BE2C (cell line): ENCODE results near the gene HDAC1. TPM values are rescaled to one million over a fixed set of nuclear protein-coding genes. Genes with fewer than 3 reads are reported as not detected.
A peak's percentile ranks its signal among the peaks of the same experiment; 100 is the strongest.

Experiments used
- DNase-seq: peaks from one replicate; pipeline ENCODE4 v3.0.0-alpha.2; 2020
- H3K27me3 ChIP-seq: fragments of 250-450 bp; sonication (Bioruptor Pico); 2 replicates; pipeline ENCODE4 v1.5.1; 2020; ENCODE audit warnings: mild to moderate bottlenecking
- H3K36me3 ChIP-seq: fragments of 250-450 bp; sonication (Bioruptor Pico); 2 replicates; pipeline ENCODE4 v1.5.1; 2020; ENCODE audit warnings: mild to moderate bottlenecking
- H3K4me1 ChIP-seq: fragments of 250-450 bp; sonication (Bioruptor Pico); 2 replicates; pipeline ENCODE4 v1.5.1; 2020
- H3K4me3 ChIP-seq: 2 replicates; pipeline ENCODE4 v1.5.1; 2011; ENCODE audit warnings: low read depth, low read length
- H3K9me3 ChIP-seq: fragments of 250-450 bp; sonication (Bioruptor Pico); 2 replicates; pipeline ENCODE4 v1.5.1; 2020
- polyA plus RNA-seq: library from polyadenylated mRNA; unstranded; fragments of >200 nt; gene quantifications from one replicate; pipeline ENCODE4 v1.2.1, GENCODE V29; 2012; ENCODE audit warnings: low read depth, missing spikeins; ENCODE audit not compliant: insufficient read length, insufficient read depth
- TF ChIP-seq, protein P1 (sequence below): IDR thresholded peaks from 2 replicates; pipeline ENCODE4 v1.5.1; 2012; ENCODE audit warnings: mild to moderate bottlenecking, low read depth, low read length

The HDAC1 gene
- 99.6 TPM for polyA plus RNA-seq

DNA sequence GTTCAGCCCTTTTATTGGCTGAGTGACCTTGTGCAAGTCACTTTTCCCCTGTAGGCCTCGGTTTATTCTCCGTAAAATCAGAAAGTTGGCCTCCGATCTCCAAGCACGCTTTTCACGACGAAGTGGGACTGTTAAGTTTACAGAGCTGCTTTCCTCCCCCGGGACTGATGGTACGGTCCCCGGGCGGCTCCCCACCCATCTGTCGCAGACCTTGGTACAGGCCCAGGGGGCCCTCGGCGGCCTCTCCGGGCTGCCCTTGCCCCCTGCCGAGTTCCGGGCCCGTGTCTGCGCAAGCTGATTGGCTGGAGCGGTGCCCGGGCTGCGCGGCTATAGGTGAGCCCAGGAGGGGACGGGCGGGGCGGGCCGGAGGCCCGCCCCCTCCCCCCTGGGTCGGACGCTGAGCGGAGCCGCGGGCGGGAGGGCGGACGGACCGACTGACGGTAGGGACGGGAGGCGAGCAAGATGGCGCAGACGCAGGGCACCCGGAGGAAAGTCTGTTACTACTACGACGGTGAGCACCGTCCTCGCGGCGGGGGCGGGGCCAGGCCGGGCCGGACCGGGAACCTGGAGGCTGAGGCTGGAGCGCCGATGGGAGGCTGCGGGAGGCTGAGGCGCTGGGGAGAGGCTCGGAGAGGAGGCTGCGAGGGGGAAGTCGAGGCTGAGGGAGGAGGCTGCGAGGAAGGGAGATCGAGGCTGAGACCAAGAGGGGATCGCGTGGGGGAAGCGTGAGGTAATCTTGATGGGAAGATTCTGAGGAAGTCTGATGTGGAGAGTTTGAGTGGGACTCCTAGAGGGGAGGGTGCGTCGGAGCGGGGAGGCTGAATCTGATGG is at the start of gene HDAC1:
TSS of gene HDAC1 (plus strand) at position 376 of the 831 bp plus-strand sequence. CDS start at position 463, 87 bp downstream.
- no peaks in the 10 kb centered on the region for H3K4me1 ChIP-seq
- no peaks in the 10 kb centered on the region for H3K36me3 ChIP-seq
- H3K27me3 ChIP-seq: no peaks in the 10 kb centered on the region
- peak; percentile 95 for DNase-seq
- TF ChIP-seq, protein P1, sequence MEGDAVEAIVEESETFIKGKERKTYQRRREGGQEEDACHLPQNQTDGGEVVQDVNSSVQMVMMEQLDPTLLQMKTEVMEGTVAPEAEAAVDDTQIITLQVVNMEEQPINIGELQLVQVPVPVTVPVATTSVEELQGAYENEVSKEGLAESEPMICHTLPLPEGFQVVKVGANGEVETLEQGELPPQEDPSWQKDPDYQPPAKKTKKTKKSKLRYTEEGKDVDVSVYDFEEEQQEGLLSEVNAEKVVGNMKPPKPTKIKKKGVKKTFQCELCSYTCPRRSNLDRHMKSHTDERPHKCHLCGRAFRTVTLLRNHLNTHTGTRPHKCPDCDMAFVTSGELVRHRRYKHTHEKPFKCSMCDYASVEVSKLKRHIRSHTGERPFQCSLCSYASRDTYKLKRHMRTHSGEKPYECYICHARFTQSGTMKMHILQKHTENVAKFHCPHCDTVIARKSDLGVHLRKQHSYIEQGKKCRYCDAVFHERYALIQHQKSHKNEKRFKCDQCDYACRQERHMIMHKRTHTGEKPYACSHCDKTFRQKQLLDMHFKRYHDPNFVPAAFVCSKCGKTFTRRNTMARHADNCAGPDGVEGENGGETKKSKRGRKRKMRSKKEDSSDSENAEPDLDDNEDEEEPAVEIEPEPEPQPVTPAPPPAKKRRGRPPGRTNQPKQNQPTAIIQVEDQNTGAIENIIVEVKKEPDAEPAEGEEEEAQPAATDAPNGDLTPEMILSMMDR: no peak
- no peaks in the 10 kb centered on the region for H3K9me3 ChIP-seq
- H3K4me3 ChIP-seq: peak within 1 kb of the TSS; percentile 81

DNA sequence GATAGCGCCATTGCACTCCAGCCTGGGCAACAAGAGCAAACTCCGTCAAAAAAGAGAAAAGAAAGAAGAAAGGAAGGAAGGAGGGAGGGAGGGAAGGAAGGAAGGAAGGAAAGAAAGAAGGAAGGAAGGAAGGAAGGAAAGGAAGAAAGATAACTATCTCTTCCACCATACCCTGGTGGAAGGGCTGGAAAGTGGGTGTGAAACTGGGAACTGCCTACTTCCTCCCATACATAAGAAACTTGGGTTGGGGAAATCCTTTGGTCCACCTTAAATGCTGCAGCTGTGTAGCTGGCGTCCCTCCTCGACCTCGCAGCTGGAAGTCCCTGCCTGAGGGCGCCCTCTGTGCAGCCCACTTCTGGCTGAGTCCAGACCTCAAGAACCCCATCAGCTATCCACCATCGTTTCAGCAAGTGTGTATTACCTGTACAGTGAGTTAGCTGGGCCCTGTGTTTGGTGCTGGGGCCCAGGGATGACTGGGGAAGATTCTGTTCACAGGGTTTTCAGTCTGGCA is 49.5 kb upstream of the HDAC1 start:
- H3K4me3 ChIP-seq: no peak overlapping the region
- TF ChIP-seq, protein P1: no peak
- DNase-seq: no peak

DNA sequence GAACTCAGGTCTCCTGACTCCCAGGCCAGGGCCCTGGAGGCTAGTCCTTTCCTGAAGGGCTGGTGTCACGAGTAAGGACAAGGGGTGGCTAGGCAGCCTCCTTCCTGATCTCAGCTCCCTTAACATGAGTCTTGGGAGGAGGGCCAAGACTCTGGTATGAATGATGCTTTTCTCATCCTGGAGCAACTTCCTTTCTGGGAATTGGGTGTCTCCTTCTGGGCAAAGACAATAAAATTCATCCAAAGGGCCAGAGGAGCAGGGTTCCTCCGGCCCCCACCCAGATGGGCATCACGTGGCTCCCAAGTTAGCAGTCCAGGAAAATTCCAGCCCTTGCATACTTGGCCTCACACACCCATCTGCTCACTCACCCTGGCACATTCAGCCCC is 45.0 kb upstream of the HDAC1 start, which contains the start of gene FAM167B:
TSS of gene FAM167B (plus strand) at position 335 of the 386 bp plus-strand sequence. CDS start 200 bp downstream, outside the sequence.
- H3K36me3 ChIP-seq: no peaks in the 10 kb centered on the region
- H3K27me3 ChIP-seq: no peaks in the 10 kb centered on the region
- TF ChIP-seq, protein P1: no peak
- H3K4me3 ChIP-seq: no peak within 1 kb of the TSS
- no peaks in the 10 kb centered on the region for H3K9me3 ChIP-seq
- DNase-seq: no peak
- H3K4me1 ChIP-seq: no peaks in the 10 kb centered on the region

More for the DNA sequence above, 49.5 kb upstream of the HDAC1 start:
- no peaks in the 10 kb centered on the region for H3K9me3 ChIP-seq
- no peaks in the 10 kb centered on the region for H3K4me1 ChIP-seq
- H3K36me3 ChIP-seq: no peaks in the 10 kb centered on the region
- no peaks in the 10 kb centered on the region for H3K27me3 ChIP-seq

DNA sequence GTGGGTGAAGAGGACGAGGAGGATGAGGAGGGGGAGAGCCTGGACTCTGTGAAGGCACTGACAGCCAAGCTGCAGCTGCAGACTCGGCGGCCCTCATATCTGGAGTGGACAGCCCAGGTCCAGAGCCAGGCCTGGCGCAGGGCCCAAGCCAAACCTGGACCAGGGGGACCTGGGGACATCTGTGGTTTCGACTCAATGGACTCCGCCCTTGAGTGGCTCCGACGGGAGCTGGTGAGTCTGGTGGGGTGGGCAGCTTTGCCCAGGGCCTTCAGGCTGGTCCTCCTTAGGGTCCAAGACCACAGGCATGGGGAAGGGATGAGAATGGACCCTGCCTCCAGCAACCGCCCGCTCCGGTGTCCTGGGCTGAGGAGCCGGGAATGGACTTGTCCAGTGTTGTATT is 44.4 kb upstream of the HDAC1 start:
- Histone ChIP-seq H3K36me3 (no peaks in the 10 kb centered on the region), H3K4me1 (no peaks in the 10 kb centered on the region), H3K4me3 (no peak overlapping the region), H3K27me3 (no peaks in the 10 kb centered on the region), H3K9me3 (no peaks in the 10 kb centered on the region)
- DNase-seq: no peak
- TF ChIP-seq, protein P1: no peak

DNA sequence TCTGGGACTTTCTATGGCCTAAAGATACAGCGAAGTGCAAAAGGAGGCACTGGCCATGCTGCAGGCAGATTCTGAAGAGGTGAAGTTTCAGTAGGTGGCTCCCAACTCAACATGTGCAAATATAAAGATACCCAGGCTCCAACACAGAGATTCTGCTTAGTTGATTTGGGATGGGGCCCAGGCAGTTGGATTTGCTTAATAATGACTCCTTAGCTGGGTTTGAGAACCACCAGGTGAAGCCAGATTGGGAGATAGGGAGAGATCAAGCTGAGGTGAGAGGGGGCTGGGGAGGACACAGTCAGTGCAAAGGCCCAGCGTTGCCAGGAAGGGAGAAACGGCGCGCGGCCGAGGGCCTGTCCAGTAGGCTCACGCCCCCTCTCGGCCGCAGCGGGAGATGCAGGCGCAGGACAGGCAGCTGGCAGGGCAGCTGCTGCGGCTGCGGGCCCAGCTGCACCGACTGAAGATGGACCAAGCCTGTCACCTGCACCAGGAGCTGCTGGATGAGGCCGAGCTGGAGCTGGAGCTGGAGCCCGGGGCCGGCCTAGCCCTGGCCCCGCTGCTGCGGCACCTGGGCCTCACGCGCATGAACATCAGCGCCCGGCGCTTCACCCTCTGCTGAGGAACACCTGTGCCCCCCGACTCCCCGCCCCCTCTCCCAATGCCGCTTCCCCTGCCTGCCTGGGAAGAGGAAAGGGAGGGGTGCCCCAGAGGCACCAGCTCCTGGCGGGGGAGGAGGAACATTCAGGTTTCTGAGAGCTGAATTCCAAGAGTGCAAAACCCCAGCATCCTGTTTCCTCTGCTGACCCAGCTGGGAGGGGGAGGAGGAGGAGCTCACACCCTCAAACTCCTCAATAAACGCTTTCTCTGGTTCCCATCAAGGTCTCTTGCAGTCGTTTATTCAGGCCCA is 43.6 kb upstream of the HDAC1 start:
- Histone ChIP-seq H3K4me3 (no peak overlapping the region), H3K4me1 (no peaks in the 10 kb centered on the region), H3K9me3 (no peaks in the 10 kb centered on the region), H3K27me3 (no peaks in the 10 kb centered on the region), H3K36me3 (no peaks in the 10 kb centered on the region)
- DNase-seq: peak; percentile 71
- TF ChIP-seq, protein P1: peak; percentile 52
